ENCODE measurements around the gene DRP2. TPM values are rescaled to one million over a fixed set of nuclear protein-coding genes. Genes with fewer than 3 reads are reported as not detected.
"Not testable (repeated sequence)": the region's sequence is repeated elsewhere in the genome, so short reads cannot be mapped to it uniquely, and the experiment has no call there.

DRP2 gene
- total and polyA plus RNA-seq, 8 donors: 0.02 to 0.31 (median 0.06) TPM; not detected in 3

DNA sequence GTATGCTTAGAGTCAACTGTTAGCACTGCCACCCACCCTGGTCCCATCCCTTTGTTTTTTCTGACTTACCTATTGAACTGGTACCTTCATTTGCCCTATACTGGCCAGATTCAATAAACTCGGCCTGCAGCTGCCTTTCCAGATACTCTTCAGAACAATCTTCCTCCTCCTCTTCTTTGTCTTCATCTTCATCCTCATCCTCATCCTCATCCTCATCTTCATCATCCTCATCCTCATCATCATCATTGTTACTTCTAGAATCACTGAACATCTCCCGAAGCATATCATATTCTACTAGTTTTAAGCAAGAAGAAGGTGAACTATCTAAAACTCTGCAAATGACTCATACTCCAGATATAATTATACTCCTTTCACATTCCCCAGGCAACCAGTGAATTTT, 56.7 kb downstream of the DRP2 start:
- ATAC-seq: no peak
- 69 to 71% methylated on average over 2 of the region's 2 CpGs for WGBS, 2 donors
- intact Hi-C loops (cut with DNase I): no loop called here

DNA sequence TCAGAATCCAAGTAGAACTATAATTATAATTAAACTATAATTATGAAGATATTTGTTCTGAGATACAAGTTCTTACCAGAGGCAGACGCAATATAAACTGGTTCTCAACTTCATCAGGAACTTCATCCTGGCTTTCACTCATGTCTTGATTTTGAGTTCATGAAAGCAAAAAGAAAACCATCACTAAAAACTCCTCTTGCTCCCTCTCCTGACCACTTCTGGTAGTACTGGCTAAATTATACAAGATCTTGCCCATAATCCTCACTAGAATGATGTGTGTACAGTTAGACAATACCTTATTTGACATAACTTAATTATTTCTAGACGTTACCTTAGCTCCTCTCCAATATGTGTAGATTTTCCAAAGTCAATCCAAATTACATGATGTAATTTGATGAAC, 67.8 kb downstream of the DRP2 start:
- DNase-seq (no peak), ATAC-seq (peak in 3 of 4 donors; percentile 66 to 73 (median 71)), FAIRE-seq (peak; percentile 97)
- Histone ChIP-seq H3K27me3 (peaks cover 0 to 32% (median 7%) of the 10 kb centered on the region in 4 donors), H3K9me3 (no peaks in the 10 kb centered on the region), H3K27ac (no peak overlapping the region), H3K36me3 (no peaks in the 10 kb centered on the region), H3K4me1 (no peaks in the 10 kb centered on the region), H3K4me3 (no peak overlapping the region)
- intact Hi-C loops (cut with DNase I): no loop called here
- WGBS, 2 donors: 3 to 7% methylated on average over 2 of the region's 2 CpGs
- TF ChIP-seq, protein P1, sequence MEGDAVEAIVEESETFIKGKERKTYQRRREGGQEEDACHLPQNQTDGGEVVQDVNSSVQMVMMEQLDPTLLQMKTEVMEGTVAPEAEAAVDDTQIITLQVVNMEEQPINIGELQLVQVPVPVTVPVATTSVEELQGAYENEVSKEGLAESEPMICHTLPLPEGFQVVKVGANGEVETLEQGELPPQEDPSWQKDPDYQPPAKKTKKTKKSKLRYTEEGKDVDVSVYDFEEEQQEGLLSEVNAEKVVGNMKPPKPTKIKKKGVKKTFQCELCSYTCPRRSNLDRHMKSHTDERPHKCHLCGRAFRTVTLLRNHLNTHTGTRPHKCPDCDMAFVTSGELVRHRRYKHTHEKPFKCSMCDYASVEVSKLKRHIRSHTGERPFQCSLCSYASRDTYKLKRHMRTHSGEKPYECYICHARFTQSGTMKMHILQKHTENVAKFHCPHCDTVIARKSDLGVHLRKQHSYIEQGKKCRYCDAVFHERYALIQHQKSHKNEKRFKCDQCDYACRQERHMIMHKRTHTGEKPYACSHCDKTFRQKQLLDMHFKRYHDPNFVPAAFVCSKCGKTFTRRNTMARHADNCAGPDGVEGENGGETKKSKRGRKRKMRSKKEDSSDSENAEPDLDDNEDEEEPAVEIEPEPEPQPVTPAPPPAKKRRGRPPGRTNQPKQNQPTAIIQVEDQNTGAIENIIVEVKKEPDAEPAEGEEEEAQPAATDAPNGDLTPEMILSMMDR (IDR thresholded peaks at IDR 0.05): peak; percentile 15 to 58 (median 46)

More for the DNA sequence above, 56.7 kb downstream of the DRP2 start:
- Histone ChIP-seq H3K36me3 (no peaks in the 10 kb centered on the region), H3K4me3 (no peak overlapping the region), H3K27ac (no peak overlapping the region), H3K9me3 (no peaks in the 10 kb centered on the region), H3K4me1 (no peaks in the 10 kb centered on the region), H3K27me3 (peaks cover 0 to 5% (median 2%) of the 10 kb centered on the region in 4 donors)
- FAIRE-seq: no peak
- TF ChIP-seq, protein P1 (IDR thresholded peaks at IDR 0.05): no peak
- no peak for DNase-seq

DNA sequence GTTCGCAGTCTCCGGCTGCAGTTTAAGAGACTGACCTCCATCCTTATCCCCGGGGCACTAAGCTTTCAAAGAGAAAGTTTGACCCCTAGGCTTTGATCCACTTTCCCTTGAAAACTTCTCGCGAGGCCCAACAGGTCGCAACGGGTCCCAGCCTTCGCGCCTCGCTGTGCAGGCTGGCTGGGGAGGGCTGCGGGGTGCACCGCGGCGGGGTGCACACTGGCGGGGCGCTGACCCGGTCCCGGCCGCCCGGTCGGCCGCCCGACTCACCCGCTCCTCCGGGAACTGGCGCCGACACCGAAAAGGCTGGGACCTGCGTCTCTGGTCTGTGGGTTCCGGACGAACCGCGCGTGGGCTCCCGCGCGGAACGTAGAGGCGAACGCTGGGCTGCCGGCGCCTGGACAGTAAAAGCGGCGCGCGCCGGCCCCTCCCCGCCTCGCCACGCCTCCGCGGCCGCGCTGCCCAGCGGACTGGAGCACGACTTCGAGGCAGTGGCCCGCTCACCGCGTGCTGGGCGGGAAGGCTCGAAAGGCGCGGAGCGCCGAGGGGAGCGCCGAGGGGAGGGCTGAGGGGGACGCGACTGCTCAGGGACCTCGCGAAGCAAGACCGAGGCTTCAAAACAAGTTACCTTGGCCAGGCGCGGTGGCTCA, 71.5 kb downstream of the DRP2 start, which contains the start of gene TAF7L:
TSS of gene TAF7L (minus strand) at position 378 of the 647 bp plus-strand sequence. CDS start 3,791 bp downstream, outside the sequence.
- 15 to 45% methylated on average over 75 of the region's 75 CpGs for WGBS, 2 donors
- peak in 1 of 6 donors; percentile 47 for DNase-seq

DNA sequence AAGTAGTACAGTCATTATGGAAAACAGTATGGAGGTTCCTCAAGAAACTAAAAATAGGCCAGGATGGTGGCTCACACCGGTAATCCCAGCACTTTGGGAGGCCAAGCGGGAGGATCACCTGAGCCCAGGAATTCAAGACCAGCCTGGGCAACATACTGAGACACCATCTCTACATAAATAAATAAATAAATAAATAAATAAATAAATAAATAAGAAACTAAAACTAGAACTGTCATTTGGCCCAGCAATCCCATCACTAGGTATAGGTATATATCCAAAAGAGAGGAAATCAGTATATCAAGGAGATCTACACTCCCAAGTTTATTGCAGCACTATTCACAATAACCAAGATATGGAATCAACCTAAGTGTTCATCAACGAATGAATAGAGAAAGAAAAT, 76.0 kb downstream of the DRP2 start:
- ATAC-seq; DNase-seq; H3K27ac ChIP-seq; H3K36me3 ChIP-seq; H3K4me1 ChIP-seq; intact Hi-C loops (cut with DNase I); H3K9me3 ChIP-seq; FAIRE-seq; H3K4me3 ChIP-seq: not testable (repeated sequence)
- H3K27me3 ChIP-seq: peaks cover 0 to 17% (median 7%) of the 10 kb centered on the region in 4 donors
- 86 to 92% methylated on average over 3 of the region's 3 CpGs for WGBS, 2 donors

More for the DNA sequence above, 71.5 kb downstream of the DRP2 start, which contains the start of gene TAF7L:
- TF ChIP-seq, protein P1 (IDR thresholded peaks at IDR 0.05): no peak
- Histone ChIP-seq H3K27me3 (peaks cover 0 to 32% (median 10%) of the 10 kb centered on the region in 4 donors), H3K4me3 (peak within 1 kb of the TSS in 1 of 4 donors; percentile 20), H3K4me1 (no peaks in the 10 kb centered on the region), H3K9me3 (no peaks in the 10 kb centered on the region), H3K27ac (no peak within 1 kb of the TSS), H3K36me3 (no peaks in the 10 kb centered on the region)
- FAIRE-seq (no peak), ATAC-seq (peak in 1 of 4 donors; percentile 38)
- intact Hi-C loops (cut with DNase I): no loop called here

DNA sequence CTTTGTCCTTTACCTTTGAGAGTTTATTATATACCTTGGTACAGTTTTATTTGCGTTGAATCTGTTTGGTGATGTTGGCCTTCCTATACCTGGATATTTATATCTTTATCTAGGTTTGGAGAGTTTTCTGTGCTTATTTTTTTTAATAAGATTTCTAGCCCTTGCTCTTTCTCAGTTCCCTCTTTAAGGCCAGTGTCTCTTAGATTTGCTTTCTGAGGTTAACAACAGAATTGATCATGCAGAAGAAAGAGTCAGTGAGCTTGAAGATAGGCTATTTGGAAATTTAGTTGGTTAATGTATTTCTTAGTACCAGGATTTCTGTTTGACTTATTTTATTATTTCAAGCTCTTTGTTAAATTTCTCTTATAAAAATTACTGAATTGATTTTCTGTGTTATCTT, 84.2 kb downstream of the DRP2 start:
- FAIRE-seq (no peak), ATAC-seq (no peak), DNase-seq (no peak)
- H3K36me3 ChIP-seq: no peaks in the 10 kb centered on the region
- H3K27me3 ChIP-seq: peaks cover 0 to 4% (median 2%) of the 10 kb centered on the region in 4 donors
- no peaks in the 10 kb centered on the region for H3K9me3 ChIP-seq
- no peaks in the 10 kb centered on the region for H3K4me1 ChIP-seq
- no peak overlapping the region for H3K27ac ChIP-seq
- TF ChIP-seq, protein P1 (IDR thresholded peaks at IDR 0.05): no peak
- 78 to 96% methylated on average over 1 of the region's 1 CpG for WGBS, 2 donors
- H3K4me3 ChIP-seq: no peak overlapping the region
- intact Hi-C loops (cut with DNase I): no loop called here

Other genes with a start within 250 kb of the DRP2 start
- gene TRMT2B, start 167.7 kb upstream of the DRP2 start, total RNA-seq: 10 to 100 TPM in 1 of 6 donors, 1 to 10 TPM in 5; 6.1 to 11.4 (median 7.5) TPM
- gene TRMT2B, start 167.7 kb upstream of the DRP2 start, polyA plus RNA-seq: 1 to 10 TPM; 7.3 to 7.4 TPM
- gene TMEM35A, start 140.9 kb upstream of the DRP2 start, total RNA-seq: under 1 TPM in 5 of 6 donors, not detected in 1; 0.08 to 0.25 (median 0.14) TPM
- under 1 TPM; 0.34 to 0.59 TPM for gene TMEM35A, start 140.9 kb upstream of the DRP2 start, polyA plus RNA-seq
- gene CENPI, start 121.6 kb upstream of the DRP2 start, total RNA-seq: under 1 TPM in 5 of 6 donors, not detected in 1; 0.16 to 0.44 (median 0.35) TPM
- gene CENPI, start 121.6 kb upstream of the DRP2 start, polyA plus RNA-seq: under 1 TPM; 0.26 to 0.34 TPM
- under 1 TPM in 1 of 6 donors, not detected in 5; 0.08 TPM for gene TAF7L, start 71.5 kb downstream of the DRP2 start, total RNA-seq
- under 1 TPM in 1 of 2 donors, not detected in 1; 0.05 TPM for gene TAF7L, start 71.5 kb downstream of the DRP2 start, polyA plus RNA-seq
- 1 to 10 TPM; 2.7 to 6.5 (median 5.7) TPM for gene TIMM8A, start 129.0 kb downstream of the DRP2 start, total RNA-seq
- 1 to 10 TPM; 2.0 to 3.2 TPM for gene TIMM8A, start 129.0 kb downstream of the DRP2 start, polyA plus RNA-seq
- 1 to 10 TPM in 3 of 6 donors, under 1 TPM in 3; 0.43 to 5.6 (median 0.97) TPM for gene BTK, start 166.4 kb downstream of the DRP2 start, total RNA-seq
- gene BTK, start 166.4 kb downstream of the DRP2 start, polyA plus RNA-seq: 1 to 10 TPM in 1 of 2 donors, under 1 TPM in 1; 0.53 to 1.7 TPM
- 100 to 1,000 TPM in 4 of 6 donors, 10 to 100 TPM in 2; 78.4 to 258 (median 115) TPM for gene RPL36A, start 171.2 kb downstream of the DRP2 start, total RNA-seq
- 1,000 to 10,000 TPM; 1,169 to 1,515 TPM for gene RPL36A, start 171.2 kb downstream of the DRP2 start, polyA plus RNA-seq
- gene GLA, start 188.1 kb downstream of the DRP2 start, total RNA-seq: 10 to 100 TPM in 1 of 6 donors, 1 to 10 TPM in 5; 5.1 to 12.8 (median 7.3) TPM
- gene GLA, start 188.1 kb downstream of the DRP2 start, polyA plus RNA-seq: 10 to 100 TPM; 11.2 to 20.5 TPM
- 10 to 100 TPM; 15.0 to 32.8 (median 23.3) TPM for gene HNRNPH2, start 188.4 kb downstream of the DRP2 start, total RNA-seq
- 10 to 100 TPM; 16.2 to 42.5 TPM for gene HNRNPH2, start 188.4 kb downstream of the DRP2 start, polyA plus RNA-seq